ENCODE results near the gene ADGRV1. TPM values are rescaled to one million over a fixed set of nuclear protein-coding genes. Genes with fewer than 3 reads are reported as not detected.

The ADGRV1 gene
- total RNA-seq, 4 donors from 2014 or later, result 0.28 to 6.5 (median 3.7) TPM

DNA sequence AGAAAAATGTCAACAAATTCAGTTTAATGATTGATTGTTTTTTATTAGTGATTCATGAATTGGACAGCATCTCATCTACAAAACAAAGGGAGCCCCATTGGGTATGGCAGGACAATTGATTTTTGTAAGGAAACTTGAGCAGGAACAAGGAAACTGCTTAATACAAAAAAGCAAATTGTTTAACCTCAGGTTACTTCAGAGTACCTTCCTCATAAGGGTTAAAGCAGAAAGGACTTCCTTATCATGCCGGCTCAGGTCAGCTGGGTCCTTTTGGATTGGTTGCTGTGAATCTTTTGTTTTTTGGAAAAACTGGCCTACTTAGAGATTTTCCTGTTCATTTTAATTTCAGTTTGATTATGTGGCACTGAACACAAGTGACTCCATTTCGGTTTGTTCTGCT, 612.7 kb downstream of the ADGRV1 start:
- no peaks in the 10 kb centered on the region for H3K4me1 ChIP-seq
- H3K9me3 ChIP-seq, result no peaks in the 10 kb centered on the region
- no peak for TF ChIP-seq POLR2A (IDR thresholded peaks at IDR 0.05)
- TF ChIP-seq, protein P1, sequence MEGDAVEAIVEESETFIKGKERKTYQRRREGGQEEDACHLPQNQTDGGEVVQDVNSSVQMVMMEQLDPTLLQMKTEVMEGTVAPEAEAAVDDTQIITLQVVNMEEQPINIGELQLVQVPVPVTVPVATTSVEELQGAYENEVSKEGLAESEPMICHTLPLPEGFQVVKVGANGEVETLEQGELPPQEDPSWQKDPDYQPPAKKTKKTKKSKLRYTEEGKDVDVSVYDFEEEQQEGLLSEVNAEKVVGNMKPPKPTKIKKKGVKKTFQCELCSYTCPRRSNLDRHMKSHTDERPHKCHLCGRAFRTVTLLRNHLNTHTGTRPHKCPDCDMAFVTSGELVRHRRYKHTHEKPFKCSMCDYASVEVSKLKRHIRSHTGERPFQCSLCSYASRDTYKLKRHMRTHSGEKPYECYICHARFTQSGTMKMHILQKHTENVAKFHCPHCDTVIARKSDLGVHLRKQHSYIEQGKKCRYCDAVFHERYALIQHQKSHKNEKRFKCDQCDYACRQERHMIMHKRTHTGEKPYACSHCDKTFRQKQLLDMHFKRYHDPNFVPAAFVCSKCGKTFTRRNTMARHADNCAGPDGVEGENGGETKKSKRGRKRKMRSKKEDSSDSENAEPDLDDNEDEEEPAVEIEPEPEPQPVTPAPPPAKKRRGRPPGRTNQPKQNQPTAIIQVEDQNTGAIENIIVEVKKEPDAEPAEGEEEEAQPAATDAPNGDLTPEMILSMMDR (IDR thresholded peaks at IDR 0.05), result no peak
- H3K27me3 ChIP-seq, result no peaks in the 10 kb centered on the region
- no peak overlapping the region for H3K27ac ChIP-seq
- no peak overlapping the region for H3K4me3 ChIP-seq
- DNase-seq, result no peak
- no peaks in the 10 kb centered on the region for H3K36me3 ChIP-seq

DNA sequence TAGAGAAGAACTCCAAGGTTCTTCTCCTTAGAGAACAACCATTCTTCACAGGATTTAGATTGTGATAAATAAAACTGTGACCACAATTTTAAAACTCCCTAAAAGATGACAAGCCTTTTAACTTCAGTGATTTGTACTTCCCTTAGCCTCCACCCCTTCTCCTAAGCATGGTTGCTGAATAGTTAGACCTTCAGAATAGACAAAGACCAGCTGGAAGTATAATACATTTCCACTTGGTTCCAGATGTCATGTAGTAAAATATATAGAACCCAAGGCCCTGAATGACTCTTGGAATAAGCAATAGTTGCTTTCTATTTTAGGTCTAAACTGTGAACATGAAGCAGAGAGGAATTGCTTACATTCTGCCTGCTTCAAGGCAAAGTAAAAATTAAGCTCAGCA, 615.8 kb downstream of the ADGRV1 start:
- Histone ChIP-seq H3K36me3 (no peaks in the 10 kb centered on the region), H3K4me1 (no peaks in the 10 kb centered on the region), H3K27me3 (no peaks in the 10 kb centered on the region), H3K27ac (no peak overlapping the region), H3K4me3 (no peak overlapping the region), H3K9me3 (no peaks in the 10 kb centered on the region)
- TF ChIP-seq, protein P1 (IDR thresholded peaks at IDR 0.05), result no peak
- TF ChIP-seq POLR2A (IDR thresholded peaks at IDR 0.05), result no peak
- DNase-seq, result no peak

DNA sequence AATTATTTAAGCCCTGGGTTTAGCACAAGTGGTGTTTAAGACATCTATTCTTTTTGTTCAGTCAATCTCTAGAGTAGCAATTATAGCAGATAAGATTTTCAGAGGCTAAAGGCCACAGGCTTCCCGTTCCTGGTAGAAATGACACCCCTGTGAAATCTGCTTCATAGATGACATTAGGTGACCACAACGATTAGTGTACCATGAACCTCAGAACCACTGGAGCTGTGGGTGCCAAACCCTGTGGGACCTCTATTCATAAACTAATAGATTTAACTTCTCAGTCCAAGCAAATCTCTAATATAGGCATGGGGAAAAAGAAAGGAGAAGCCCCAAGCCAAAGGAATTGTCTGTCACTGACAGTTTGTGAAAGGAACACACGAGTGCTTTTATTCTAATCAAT, 617.1 kb downstream of the ADGRV1 start:
- TF ChIP-seq, protein P1 (IDR thresholded peaks at IDR 0.05), result no peak
- TF ChIP-seq POLR2A (IDR thresholded peaks at IDR 0.05), result no peak
- no peak overlapping the region for H3K27ac ChIP-seq
- DNase-seq, result no peak
- no peaks in the 10 kb centered on the region for H3K9me3 ChIP-seq
- H3K4me3 ChIP-seq, result no peak overlapping the region
- H3K36me3 ChIP-seq, result no peaks in the 10 kb centered on the region
- no peaks in the 10 kb centered on the region for H3K27me3 ChIP-seq
- no peaks in the 10 kb centered on the region for H3K4me1 ChIP-seq

DNA sequence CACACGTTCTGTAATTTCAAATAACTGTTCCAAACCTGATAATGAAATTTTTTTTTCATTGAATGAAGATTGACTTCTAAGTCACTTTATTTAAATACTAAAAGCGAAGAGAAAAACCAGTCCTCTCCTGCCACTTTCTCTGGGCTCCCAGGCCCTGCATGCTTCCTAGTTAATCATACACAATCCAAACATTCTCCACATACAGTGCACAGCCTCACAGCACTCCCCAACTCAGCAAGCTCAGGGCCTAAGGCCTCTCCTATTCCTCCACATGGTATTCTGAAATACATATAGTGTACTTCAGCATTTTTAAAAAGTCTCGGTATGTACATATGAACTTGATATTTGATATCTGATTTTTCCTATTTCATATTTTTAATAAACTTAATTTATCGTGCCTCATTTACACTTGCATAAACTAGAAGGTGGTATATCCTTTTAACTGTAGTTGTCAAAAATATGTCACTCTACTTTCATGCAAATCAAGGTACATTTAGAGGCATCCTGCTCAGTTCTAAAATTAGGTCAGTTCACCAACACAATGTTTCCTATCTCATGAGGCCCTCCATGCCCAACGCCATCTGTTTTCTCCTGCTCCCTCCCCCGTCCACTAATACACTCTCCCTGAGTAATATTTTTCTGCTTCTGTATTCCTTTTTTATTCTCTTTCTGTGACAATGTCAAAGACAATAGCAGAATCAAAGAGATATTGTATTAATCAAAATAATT, 617.9 kb downstream of the ADGRV1 start:
- no peaks in the 10 kb centered on the region for H3K36me3 ChIP-seq
- H3K27me3 ChIP-seq, result no peaks in the 10 kb centered on the region
- DNase-seq, result no peak
- H3K4me1 ChIP-seq, result no peaks in the 10 kb centered on the region
- no peak overlapping the region for H3K4me3 ChIP-seq
- TF ChIP-seq, protein P1 (IDR thresholded peaks at IDR 0.05), result no peak
- TF ChIP-seq POLR2A (IDR thresholded peaks at IDR 0.05), result no peak
- H3K27ac ChIP-seq, result no peak overlapping the region
- H3K9me3 ChIP-seq, result no peaks in the 10 kb centered on the region

DNA sequence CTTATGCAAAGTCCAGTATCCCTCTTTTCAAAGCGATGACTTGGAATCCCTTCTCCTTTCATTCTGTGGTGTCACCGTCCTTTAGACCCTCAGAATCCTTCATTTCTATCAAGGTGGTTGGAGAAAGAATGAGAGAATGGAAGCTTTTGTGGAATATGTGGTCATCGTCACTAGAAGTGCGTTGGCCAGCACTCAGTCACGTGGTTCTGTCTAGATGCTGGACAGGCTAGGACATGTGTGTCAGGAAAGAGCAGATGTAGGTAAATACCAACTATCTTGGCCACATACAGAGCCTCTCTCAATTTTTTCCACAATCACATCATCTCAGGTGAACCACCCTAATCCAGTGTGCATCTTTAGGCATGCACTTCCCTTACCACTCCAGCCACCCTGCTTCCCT, 618.5 kb downstream of the ADGRV1 start:
- Histone ChIP-seq H3K27ac (no peak overlapping the region), H3K4me3 (no peak overlapping the region), H3K9me3 (no peaks in the 10 kb centered on the region), H3K27me3 (no peaks in the 10 kb centered on the region), H3K36me3 (no peaks in the 10 kb centered on the region), H3K4me1 (no peaks in the 10 kb centered on the region)
- DNase-seq, result no peak
- no peak for TF ChIP-seq POLR2A (IDR thresholded peaks at IDR 0.05)
- TF ChIP-seq, protein P1 (IDR thresholded peaks at IDR 0.05), result no peak

Data from Peyer's patch (tissue), 4 donors.